ENCODE results near the gene IFT52. TPM values are rescaled to one million over a fixed set of nuclear protein-coding genes. Genes with fewer than 3 reads are reported as not detected.

The IFT52 gene
- total and polyA plus RNA-seq, 7 donors = 2.5 to 5.3 (median 3.5) TPM

DNA sequence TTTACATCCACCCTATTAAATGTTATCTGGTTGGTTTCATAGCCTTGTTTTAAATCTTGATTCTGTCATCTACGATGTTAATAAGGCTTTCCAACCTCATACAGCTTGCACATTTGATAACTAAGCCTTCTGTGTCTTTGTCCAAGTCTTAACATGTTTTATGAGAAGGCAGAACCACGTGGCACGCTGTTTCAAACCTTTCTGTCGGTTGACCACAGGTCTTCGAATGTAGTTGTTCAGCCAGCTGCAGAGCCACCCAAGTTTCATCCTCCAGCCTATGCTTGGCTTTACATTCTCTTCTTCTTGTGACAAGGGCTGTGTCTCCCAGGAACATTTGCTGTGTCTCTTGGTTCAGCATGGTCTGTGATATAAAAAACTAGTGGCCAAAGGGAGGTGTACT is 47.6 kb upstream of the IFT52 start:
- WGBS, 3 donors = 87 to 89% (median 87%) methylated on average over 5 of the region's 5 CpGs
- intact Hi-C loops (cut with DNase I) = no loop called here
- Histone ChIP-seq H3K27me3 (ENCODE audit: insufficient read depth in 3 of 3, low read length in 2 of 3) (no peaks in the 10 kb centered on the region), H3K27ac (no peak overlapping the region), H3K36me3 (ENCODE audit: insufficient read depth in 1 of 2, low read depth in 1 of 2) (peaks cover 0 to 63% of the 10 kb centered on the region in 2 donors), H3K4me1 (no peaks in the 10 kb centered on the region), H3K9me3 (no peaks in the 10 kb centered on the region), H3K4me3 (no peak overlapping the region)
- DNase-seq = no peak
- ATAC-seq = no peak
- TF ChIP-seq, protein P1, sequence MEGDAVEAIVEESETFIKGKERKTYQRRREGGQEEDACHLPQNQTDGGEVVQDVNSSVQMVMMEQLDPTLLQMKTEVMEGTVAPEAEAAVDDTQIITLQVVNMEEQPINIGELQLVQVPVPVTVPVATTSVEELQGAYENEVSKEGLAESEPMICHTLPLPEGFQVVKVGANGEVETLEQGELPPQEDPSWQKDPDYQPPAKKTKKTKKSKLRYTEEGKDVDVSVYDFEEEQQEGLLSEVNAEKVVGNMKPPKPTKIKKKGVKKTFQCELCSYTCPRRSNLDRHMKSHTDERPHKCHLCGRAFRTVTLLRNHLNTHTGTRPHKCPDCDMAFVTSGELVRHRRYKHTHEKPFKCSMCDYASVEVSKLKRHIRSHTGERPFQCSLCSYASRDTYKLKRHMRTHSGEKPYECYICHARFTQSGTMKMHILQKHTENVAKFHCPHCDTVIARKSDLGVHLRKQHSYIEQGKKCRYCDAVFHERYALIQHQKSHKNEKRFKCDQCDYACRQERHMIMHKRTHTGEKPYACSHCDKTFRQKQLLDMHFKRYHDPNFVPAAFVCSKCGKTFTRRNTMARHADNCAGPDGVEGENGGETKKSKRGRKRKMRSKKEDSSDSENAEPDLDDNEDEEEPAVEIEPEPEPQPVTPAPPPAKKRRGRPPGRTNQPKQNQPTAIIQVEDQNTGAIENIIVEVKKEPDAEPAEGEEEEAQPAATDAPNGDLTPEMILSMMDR (IDR thresholded peaks at IDR 0.05) = no peak

- no peak overlapping the region for H3K4me3 ChIP-seq
- no peaks in the 10 kb centered on the region for H3K9me3 ChIP-seq
- H3K36me3 ChIP-seq (ENCODE audit: insufficient read depth in 1 of 2, low read depth in 1 of 2) = peaks cover 0 to 60% of the 10 kb centered on the region in 2 donors
- no peaks in the 10 kb centered on the region for H3K27me3 ChIP-seq (ENCODE audit: insufficient read depth in 3 of 3, low read length in 2 of 3)
- no peaks in the 10 kb centered on the region for H3K4me1 ChIP-seq
- WGBS, 3 donors = 87 to 89% (median 89%) methylated on average over 9 of the region's 9 CpGs
- ATAC-seq = no peak
- no peak overlapping the region for H3K27ac ChIP-seq
- DNase-seq = no peak
- TF ChIP-seq, protein P1 (IDR thresholded peaks at IDR 0.05) = no peak
- intact Hi-C loops (cut with DNase I) = no loop called here
Measured at GRCh38 chr20:43544501-43544900, 46.2 kb upstream of the IFT52 start.

- intact Hi-C loops (cut with DNase I) = no loop called here
- no peaks in the 10 kb centered on the region for H3K27me3 ChIP-seq (ENCODE audit: insufficient read depth in 3 of 3, low read length in 2 of 3)
- DNase-seq = no peak
- no peak overlapping the region for H3K27ac ChIP-seq
- no peak overlapping the region for H3K4me3 ChIP-seq
- 75 to 85% (median 78%) methylated on average over 4 of the region's 4 CpGs for WGBS, 3 donors
- H3K36me3 ChIP-seq (ENCODE audit: insufficient read depth in 1 of 2, low read depth in 1 of 2) = peaks cover 0 to 45% of the 10 kb centered on the region in 2 donors
- no peak for ATAC-seq
- H3K9me3 ChIP-seq = no peaks in the 10 kb centered on the region
- TF ChIP-seq, protein P1 (IDR thresholded peaks at IDR 0.05) = no peak
- no peaks in the 10 kb centered on the region for H3K4me1 ChIP-seq
Measured at GRCh38 chr20:43545837-43546578, 44.7 kb upstream of the IFT52 start.

DNA sequence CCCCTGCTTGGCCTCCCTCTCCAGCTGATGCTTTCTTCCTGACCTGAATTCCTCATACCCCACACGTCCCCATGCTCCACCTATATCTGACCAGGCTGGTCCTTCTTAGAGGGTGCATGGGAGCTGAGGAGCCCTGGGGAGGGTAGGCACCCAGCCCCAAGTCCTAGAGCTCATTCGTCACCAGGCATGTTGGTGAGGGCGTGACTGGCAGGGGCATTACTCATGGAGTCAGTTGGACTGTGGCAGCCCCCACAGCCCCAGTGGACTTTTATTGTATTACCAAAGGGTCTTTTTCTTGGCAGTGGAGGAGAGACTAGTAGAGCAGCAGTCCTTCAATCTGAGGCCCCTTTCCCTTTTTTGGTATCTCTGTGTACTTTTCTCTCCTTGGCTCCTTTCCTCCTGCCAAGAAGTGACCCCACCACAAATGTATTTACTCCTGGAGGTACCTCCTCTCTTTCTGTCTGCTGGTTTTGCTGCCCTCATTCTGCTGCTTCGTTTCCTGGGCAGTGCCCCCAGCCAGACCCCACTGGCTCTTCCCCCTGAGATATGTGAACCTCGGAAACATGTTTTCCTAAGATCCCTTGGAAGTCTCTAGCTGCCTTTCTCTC is 42.4 kb upstream of the IFT52 start:
- Histone ChIP-seq H3K4me3 (no peak overlapping the region), H3K9me3 (no peaks in the 10 kb centered on the region), H3K27me3 (ENCODE audit: insufficient read depth in 3 of 3, low read length in 2 of 3) (no peaks in the 10 kb centered on the region), H3K4me1 (no peaks in the 10 kb centered on the region), H3K36me3 (ENCODE audit: insufficient read depth in 1 of 2, low read depth in 1 of 2) (peaks cover 0 to 22% of the 10 kb centered on the region in 2 donors), H3K27ac (no peak overlapping the region)
- DNase-seq = no peak
- 53 to 60% (median 57%) methylated on average over 5 of the region's 5 CpGs for WGBS, 3 donors
- TF ChIP-seq, protein P1 (IDR thresholded peaks at IDR 0.05) = no peak
- intact Hi-C loops (cut with DNase I) = no loop called here
- ATAC-seq = no peak
